GM23338 (cell line): ENCODE measurements around the gene BCAS1. TPM values are rescaled to one million over a fixed set of nuclear protein-coding genes. Genes with fewer than 3 reads are reported as not detected.

ENCODE experiments used
- ATAC-seq: fragments of 200-7000 bp; cut with Tn5 transposase; 3 replicates; pipeline ENCODE4 v1.9.1; 2020
- DNase-seq: peaks from one replicate; pipeline ENCODE4 v3.0.0-alpha.2; 2015; ENCODE audit warnings: low spot score
- H2AFZ ChIP-seq: fragments of 200-600 bp; sonication (generic); 2 replicates; pipeline ENCODE4 v1.8.0; 2016; ENCODE audit warnings: antibody characterized with exemption, mild to moderate bottlenecking, moderate library complexity
- H3F3A ChIP-seq: fragments of 200-600 bp; sonication (generic); replicated peaks from 2 replicates; pipeline ENCODE4 v1.8.0; 2017; ENCODE audit warnings: antibody characterized with exemption, mixed run types, low read depth
- H3K27ac ChIP-seq: fragments of 200-600 bp; sonication (generic); 2 replicates; pipeline ENCODE4 v1.6.1; 2016; ENCODE audit warnings: low read depth
- H3K27me3 ChIP-seq: fragments of 200-600 bp; sonication (generic); 2 replicates; pipeline ENCODE4 v1.8.0; 2016; ENCODE audit warnings: mild to moderate bottlenecking, mixed run types, moderate library complexity; ENCODE audit not compliant: insufficient read depth
- H3K36me3 ChIP-seq: fragments of 200-600 bp; sonication (generic); 2 replicates; pipeline ENCODE4 v1.8.0; 2016; ENCODE audit warnings: mild to moderate bottlenecking; ENCODE audit not compliant: insufficient read depth
- H3K4me1 ChIP-seq: fragments of 200-600 bp; sonication (generic); 2 replicates; pipeline ENCODE4 v1.8.0; 2016; ENCODE audit warnings: mild to moderate bottlenecking, moderate library complexity; ENCODE audit not compliant: insufficient read depth
- H3K4me2 ChIP-seq: fragments of 200-600 bp; sonication (generic); 2 replicates; pipeline ENCODE4 v1.7.1; 2017; ENCODE audit warnings: mixed run types
- H3K4me3 ChIP-seq: fragments of 200-600 bp; sonication (generic); 2 replicates; pipeline ENCODE4 v1.6.1; 2016; ENCODE audit warnings: mixed run types
- H3K79me2 ChIP-seq: fragments of 200-600 bp; sonication (generic); replicated peaks from 2 replicates; pipeline ENCODE4 v1.8.0; 2017; ENCODE audit warnings: mild to moderate bottlenecking; ENCODE audit not compliant: insufficient read depth
- H3K9me2 ChIP-seq: fragments of 200-600 bp; sonication (generic); 2 replicates; pipeline ENCODE4 v1.8.0; 2017; ENCODE audit not compliant: insufficient read depth
- H4K20me1 ChIP-seq: fragments of 200-600 bp; sonication (generic); replicated peaks from 2 replicates; pipeline ENCODE4 v1.8.0; 2017; ENCODE audit warnings: mild to moderate bottlenecking; ENCODE audit not compliant: insufficient read depth
- H3K27ac Mint-ChIP-seq: 2 replicates; pipeline ENCODE4 v1.8.0; 2020; ENCODE audit warnings: inconsistent platforms, mild to moderate bottlenecking, moderate library complexity, mixed read lengths
- H3K27me3 Mint-ChIP-seq: 3 replicates; pipeline ENCODE4 v1.8.0; 2022; ENCODE audit warnings: low read depth, mild to moderate bottlenecking, moderate library complexity, mixed read lengths, inconsistent platforms; ENCODE audit not compliant: insufficient read depth, poor library complexity
- H3K36me3 Mint-ChIP-seq: 3 replicates; pipeline ENCODE4 v1.8.0; 2021; ENCODE audit warnings: low read depth, mild to moderate bottlenecking, inconsistent platforms, moderate library complexity, mixed read lengths
- H3K4me1 Mint-ChIP-seq: 3 replicates; pipeline ENCODE4 v1.8.0; 2020; ENCODE audit warnings: mild to moderate bottlenecking, inconsistent platforms, mixed read lengths
- H3K4me3 Mint-ChIP-seq: 3 replicates; pipeline ENCODE4 v1.8.0; 2021; ENCODE audit warnings: moderate library complexity, mild to moderate bottlenecking, inconsistent platforms, mixed read lengths
- H3K9me3 Mint-ChIP-seq: 3 replicates; pipeline ENCODE4 v1.8.0; 2020; ENCODE audit warnings: moderate library complexity, mild to moderate bottlenecking, inconsistent platforms, mixed read lengths
- CREB1 ChIP-seq: fragments of 250-450 bp; sonication (Bioruptor Pico); IDR thresholded peaks from 2 replicates; pipeline ENCODE4 v1.5.0; 2020; ENCODE audit warnings: low read depth, mild to moderate bottlenecking, moderate library complexity
- ETS1 ChIP-seq: IDR thresholded peaks from 2 replicates; pipeline ENCODE4 v1.6.1; 2016; ENCODE audit warnings: antibody characterized with exemption
- JUNB ChIP-seq: IDR thresholded peaks from one replicate; pipeline ENCODE4 v1.6.1; 2016; ENCODE audit warnings: antibody characterized with exemption; ENCODE audit not compliant: unreplicated experiment
- POLR2AphosphoS5 ChIP-seq: IDR thresholded peaks from 2 replicates; pipeline ENCODE4 v1.6.1; 2016; ENCODE audit warnings: antibody characterized with exemption, low read depth
- STAT1 ChIP-seq: IDR thresholded peaks from one replicate; pipeline ENCODE4 v1.6.1; 2016; ENCODE audit warnings: antibody characterized with exemption; ENCODE audit not compliant: unreplicated experiment
- ZNF114 ChIP-seq: fragments of 250-450 bp; sonication (Bioruptor Pico); IDR thresholded peaks from 2 replicates; pipeline ENCODE4 v1.5.0; 2020; ENCODE audit warnings: mild to moderate bottlenecking, moderate library complexity
- ZNF462 ChIP-seq: fragments of 250-450 bp; sonication (Bioruptor Pico); IDR thresholded peaks from 2 replicates; pipeline ENCODE4 v1.5.0; 2020; ENCODE audit warnings: mild to moderate bottlenecking, moderate library complexity
- polyA plus RNA-seq: library from polyadenylated mRNA; unstranded; fragments of >200 nt; fragmentation: Nextera tagmentation; extraction: Ambion mirVana; gene quantifications from 2 replicates; pipeline ENCODE4 v1.2.1, GENCODE V29; 2016
- total RNA-seq: library from RNA; depleted of rRNA; stranded (reverse); fragments of >200 nt; shearing (Covaris generic); gene quantifications from 2 replicates; pipeline ENCODE4 v1.2.3, GENCODE V29; 2014

Gene BCAS1
- total and polyA plus RNA-seq, 2 experiments from 2014 or later, result 0.17 to 0.19 TPM

GRCh38 chr20:54110041-54110440 is 39.6 kb upstream of the BCAS1 start:
- Histone ChIP-seq H3K79me2 (no peaks in the 10 kb centered on the region), H3K4me3 (no peak overlapping the region), H3K27ac (no peak overlapping the region), H3K27me3 (no peaks in the 10 kb centered on the region), H3K36me3 (no peaks in the 10 kb centered on the region), H3K9me2 (no peaks in the 10 kb centered on the region), H3F3A (no peaks in the 10 kb centered on the region), H4K20me1 (no peaks in the 10 kb centered on the region), H3K4me2 (no peak overlapping the region), H3K4me1 (no peaks in the 10 kb centered on the region), H2AFZ (no peak overlapping the region)
- H3K9me3 Mint-ChIP-seq, result no peaks in the 10 kb centered on the region; the same call in 2 of the 3 replicates
- no peak for ATAC-seq
- H3K36me3 Mint-ChIP-seq, result no peaks in the 10 kb centered on the region
- no peak overlapping the region for H3K27ac Mint-ChIP-seq
- H3K4me3 Mint-ChIP-seq, result no peak overlapping the region
- peaks cover 7% of the 10 kb centered on the region; the same call in 2 of the 3 replicates for H3K4me1 Mint-ChIP-seq
- no peak for DNase-seq
- TF ChIP-seq JUNB (no peak), ZNF114 (CRISPR knock-in tag) (no peak), ZNF462 (no peak), CREB1 (CRISPR knock-in tag) (no peak), ETS1 (no peak), POLR2AphosphoS5 (no peak), STAT1 (no peak)
- peaks cover 3% of the 10 kb centered on the region for H3K27me3 Mint-ChIP-seq
